ENCODE results near the gene RNF145.
"Not testable (repeated sequence)": the region's sequence is repeated elsewhere in the genome, so short reads cannot be mapped to it uniquely, and the experiment has no call there.

Gene RNF145

DNA sequence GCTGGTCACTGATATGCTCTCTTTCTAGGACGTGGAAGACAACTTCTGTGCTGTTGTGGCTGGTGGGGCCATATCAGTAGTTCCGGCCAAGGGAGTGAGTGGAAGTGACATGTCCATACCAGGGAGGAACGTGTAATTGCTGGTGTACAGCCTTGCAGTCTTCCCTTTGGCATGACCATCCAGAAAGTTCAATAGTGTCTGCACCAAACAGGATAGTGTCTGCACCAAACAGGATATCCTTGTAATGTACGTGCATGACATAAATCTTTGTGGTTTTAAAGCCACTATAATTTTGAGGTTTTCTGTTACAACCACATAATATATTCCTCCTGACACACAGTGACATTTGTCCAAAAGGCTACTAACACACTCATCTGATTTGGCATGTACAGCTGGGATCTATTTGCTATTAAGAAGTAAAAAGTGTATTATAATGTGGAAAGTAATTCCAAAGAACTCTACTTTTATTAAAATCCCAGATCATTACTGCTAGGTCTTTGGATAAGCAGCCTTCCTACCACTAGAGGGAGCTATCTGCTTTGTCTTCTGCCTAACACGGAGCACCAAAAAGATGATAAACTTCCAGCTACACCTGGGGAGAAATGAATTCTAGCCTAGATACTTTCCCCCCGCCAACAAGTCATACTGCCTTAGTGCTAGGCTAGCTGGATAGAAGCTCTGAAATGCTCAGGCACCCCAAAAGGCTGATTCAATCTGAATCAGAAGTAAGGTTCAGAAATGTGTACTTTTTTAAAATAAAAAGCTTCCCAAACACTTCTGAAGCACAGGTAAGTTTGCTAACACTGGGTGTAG is 52.7 kb downstream of the RNF145 start:
- DNase-seq (ENCODE audit: low read depth), result no peak

DNA sequence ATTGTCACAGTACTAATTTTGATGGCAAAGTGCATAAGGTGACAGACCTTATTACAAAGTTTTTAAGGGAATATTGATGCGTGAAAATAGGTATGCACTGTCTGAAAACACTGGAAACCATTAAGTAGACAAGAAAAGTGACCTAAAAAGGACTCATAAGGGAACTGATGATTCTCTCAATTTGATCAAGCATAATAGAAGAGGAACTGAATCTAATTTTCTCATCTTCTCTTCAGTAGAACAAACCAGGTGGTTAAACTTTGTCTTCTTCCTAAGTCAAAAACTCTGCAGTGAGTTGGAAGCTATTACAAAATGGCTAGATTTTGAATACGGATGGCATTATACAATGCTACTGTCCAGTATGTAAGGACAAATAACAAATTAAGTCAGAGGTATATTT is 53.4 kb downstream of the RNF145 start:
- DNase-seq (ENCODE audit: low read depth), result no peak

DNA sequence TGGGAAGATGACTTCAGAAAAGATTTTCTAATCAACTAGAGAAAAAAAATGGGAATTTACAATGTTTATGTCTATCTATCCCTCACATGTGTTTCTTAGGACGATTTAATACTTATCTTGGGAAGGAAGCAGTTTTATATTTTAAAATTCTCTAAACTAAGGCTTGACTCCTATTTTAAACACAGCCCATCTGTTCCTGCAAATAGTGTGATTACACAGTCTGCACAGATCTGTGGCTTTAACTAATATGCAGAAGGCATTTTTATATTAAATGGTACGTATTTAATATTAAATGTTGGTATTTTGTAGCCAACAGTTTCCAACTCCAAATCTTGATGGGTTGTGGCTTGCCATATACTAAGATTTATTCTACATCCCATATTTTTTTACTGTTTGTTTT is 56.5 kb downstream of the RNF145 start:
- no peak for DNase-seq (ENCODE audit: low read depth)

DNA sequence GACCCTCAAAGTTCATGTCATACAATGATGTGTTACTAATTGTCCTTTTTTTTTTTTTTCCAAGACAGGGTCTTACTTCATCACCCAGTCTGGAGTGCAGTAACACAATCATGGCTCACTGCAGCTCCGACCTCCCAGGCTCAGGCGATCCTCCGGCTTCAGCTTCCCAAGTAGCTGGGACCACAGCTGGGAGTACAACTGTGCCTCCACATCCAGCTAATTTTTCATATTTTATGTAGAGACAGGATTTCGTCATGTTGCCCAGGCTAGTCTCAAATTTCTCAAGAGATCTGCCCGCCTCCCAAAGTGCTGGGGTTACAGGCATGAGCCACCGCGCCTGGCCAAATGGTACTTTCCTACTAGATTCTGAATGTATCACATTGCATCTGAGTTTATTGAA is 60.3 kb downstream of the RNF145 start:
- no peak for DNase-seq (ENCODE audit: low read depth)

DNA sequence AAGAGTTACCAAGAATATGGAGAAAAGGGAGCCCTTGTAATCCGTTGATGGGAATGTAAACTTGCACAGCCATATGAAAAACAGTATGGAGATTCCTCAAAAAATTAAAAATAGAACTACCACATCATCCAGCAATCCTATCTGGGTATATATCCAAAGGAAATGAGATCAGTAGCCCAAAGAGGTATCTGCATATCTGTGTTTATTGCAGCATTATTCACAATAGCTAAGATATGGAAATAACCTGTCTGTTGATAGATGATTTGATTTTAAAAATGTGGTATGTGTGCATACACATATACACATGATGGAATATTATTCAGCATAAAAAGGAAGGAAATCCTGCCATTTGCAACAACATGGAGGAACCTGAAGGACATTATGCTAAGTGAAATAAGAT is 61.4 kb downstream of the RNF145 start:
- no peak for DNase-seq (ENCODE audit: low read depth)

DNA sequence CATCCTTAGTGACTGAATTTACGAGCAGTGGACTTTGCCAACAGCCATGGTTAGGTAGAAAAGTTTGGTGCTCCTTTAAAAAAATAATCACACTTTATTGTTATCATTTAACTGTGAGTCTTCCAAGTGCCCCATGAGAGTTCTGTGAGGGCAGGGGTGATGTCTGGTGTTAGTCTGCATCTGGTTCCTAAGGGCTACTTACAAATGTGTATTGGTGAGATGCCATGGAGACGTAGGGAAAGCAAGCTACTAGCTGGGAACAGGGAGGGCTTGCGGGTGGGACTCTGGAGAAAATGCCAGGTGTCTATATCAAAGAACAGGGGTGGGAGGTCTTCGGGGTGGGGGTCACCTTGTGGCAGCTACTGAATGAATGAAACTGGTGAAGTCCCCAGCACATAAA is 62.5 kb downstream of the RNF145 start:
- no peak for DNase-seq (ENCODE audit: low read depth)

DNA sequence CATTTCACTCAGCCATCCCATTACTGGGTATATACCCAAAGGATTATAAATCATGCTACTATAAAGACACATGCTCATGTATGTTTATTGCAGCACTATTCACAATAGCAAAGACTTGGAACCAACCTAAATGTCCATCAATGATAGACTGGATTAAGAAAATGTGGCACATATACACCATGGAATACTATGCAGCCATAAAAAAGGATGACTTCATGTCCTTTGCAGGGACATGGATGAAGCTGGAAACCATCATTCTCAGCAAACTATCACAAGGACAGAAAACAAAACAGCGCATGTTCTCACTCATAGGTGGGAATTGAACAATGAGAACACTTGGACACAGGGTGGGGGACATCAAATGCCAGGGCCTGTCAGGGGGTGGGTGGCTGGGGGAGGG is 64.2 kb downstream of the RNF145 start:
- not testable (repeated sequence) for DNase-seq (ENCODE audit: low read depth)

DNA sequence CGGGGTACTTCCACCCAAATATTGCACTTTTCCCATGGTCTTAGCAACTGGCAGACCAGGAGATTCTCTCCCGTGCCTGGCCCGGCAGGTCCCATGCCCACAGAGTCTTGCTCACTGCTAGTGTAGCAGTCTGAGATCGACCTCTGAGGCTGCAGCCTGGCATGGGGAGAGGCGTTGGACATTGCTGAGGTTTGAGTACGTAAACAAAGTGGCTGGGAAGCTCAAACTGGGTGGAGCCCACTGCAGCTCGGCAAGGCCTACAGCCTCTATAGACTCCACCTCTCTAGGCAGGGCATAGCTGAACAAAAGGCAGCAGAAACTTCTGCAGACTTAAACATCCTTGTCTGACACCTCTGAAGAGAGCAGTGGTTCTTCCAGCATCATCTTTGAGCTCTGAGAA is 69.6 kb downstream of the RNF145 start:
- no peak for DNase-seq (ENCODE audit: low read depth)

DNA sequence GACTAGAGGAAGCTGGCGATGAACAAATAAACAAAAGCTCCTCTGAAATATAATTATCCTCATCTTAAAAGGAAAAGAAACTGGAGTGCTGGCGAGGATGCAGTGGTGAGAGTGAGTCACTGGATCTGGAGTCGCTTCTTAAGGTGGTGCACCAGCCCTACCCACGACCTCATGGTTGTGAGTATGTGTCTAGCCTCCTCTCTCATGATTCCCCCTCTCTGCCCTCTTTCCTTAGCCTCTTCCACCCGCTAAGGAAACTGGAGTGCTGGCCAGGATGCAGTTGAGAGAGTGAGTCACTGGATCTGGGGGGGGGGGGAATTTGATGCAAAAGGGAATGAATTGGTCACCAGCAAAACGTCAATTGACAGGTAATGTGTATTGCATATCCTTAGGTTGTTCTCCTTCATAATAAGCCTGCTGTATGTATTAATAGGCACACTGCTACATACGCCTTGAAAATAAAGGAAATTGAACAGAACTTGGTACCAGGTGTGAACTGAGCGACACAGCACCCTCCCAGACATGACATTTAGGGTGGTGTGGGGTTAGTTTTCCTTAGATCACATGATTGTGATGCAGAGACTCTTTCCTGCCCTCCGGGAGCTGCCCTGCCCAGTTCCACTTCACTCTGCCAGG is 73.3 kb downstream of the RNF145 start:
- peak; percentile 53 for DNase-seq (ENCODE audit: low read depth)

DNA sequence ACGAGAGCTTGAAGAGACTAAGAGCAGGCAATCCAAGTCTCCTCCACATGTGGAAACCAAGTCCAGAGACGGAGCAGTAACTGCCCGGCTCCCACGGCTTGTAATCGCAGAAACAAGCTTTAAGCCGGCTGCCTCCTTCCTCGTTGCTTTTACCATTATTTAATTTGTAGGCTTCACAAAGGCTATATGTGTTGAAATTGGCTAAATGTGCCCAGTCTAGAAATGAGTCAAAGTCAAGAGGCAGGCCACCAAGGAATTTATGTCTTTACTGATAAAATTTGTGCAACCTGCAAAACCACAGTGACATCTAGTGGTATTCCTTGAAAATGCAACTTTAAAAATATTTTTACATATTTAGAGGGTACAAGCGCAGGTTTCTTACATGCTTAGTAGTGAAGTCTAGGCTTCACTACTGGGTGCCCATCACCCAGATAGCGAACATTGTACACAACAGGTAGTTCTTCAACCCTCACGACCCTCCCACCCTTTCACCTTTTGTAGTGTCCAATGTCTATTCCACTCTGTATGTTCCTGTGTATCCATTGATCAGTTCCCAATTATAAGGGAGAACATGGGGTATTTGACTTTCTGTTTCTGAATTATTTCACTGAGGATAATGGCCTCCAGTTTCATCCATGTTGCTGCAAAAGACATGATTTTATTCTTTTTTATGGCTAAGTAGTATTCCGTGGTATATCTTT is 76.2 kb downstream of the RNF145 start:
- peak; percentile 40 for DNase-seq (ENCODE audit: low read depth)

DNA sequence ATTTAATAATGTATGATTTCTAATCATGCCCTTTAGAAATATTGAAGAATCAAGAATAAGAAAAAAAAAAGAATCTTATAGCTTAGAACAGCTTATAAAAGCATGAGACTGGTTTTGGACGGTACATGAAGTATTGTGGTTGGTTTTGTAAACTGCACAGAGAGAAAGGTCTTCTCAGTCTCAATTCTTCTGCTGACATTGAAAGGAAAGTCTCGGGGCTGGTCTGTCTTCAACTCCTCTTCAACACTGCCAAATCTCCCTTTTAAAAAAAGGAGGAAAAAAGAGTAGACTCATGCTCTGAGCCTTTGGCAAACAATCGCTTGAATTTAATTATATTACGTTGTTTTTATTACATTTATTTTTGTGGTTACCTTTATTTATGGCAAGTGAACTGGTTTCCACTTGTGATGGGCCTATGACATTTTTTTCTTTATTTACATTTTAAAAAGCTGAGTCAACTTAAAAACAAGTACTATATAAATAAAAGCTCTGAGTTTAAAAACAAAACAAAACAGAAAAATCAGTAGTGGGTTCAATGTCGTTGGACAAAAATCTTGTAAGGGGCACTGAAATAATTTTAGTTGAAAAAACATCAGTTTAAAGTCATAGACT is 76.8 kb downstream of the RNF145 start:
- DNase-seq (ENCODE audit: low read depth), result no peak

DNA sequence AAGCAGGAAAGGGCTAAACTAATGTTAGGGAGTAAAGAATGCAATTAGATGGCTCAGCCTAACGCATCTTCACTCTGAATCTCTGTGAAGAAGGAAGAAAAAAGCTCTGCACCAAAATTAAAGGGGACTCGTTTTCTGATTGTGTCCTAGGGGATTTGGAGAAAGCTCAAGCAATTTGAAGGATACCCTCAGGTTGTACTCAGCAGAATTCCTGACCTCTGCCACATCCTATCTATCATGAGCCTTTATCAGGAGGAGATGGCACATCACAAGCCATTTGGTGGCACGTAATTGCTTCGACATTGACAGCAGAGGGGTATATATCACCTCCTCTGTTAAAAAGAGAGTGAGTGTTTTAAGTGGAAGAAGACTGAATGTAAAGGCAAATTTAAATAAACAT is 77.4 kb downstream of the RNF145 start:
- no peak for DNase-seq (ENCODE audit: low read depth)

DNA sequence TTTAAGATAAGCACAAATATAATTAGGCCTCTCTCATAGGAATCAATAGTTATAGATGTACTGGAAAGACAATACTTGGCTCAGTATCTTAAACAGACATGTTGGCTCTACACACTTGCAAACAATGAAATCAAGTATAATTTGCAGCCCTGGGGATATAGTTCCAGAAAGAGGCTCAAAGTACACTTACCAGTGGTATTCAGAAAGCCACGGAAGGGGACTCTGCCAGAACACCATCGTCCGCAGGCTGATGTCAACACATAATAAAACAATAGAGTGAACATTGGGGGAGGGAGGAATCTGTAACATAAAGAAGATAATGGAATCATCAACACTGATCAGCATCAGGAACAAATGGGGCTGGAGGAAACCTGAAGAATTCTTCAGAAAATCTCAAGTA is 78.5 kb downstream of the RNF145 start:
- no peak for DNase-seq (ENCODE audit: low read depth)

DNA sequence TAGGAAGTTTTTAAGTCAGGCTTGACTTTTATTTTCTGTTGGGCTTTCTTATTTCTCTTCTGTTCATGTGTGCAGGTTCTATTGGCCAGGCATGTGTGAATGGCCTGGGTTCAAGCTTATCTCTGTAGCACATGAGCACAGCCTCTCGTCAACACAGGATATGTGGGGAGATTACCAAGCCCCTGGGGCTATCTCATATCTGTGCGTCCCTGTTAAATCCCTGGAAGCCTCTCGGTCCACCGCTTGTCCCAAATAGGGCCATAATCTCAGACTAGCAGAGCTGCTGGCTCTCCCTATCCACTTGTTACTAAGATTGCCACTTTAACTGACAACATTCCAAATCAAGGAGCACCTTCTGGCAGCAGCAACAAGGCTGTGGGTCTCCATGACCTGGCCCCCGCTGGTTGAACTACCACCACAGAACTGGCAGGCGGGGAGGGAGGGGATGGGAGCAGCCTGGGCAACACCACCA is 81.2 kb downstream of the RNF145 start:
- DNase-seq (ENCODE audit: low read depth), result no peak

DNA sequence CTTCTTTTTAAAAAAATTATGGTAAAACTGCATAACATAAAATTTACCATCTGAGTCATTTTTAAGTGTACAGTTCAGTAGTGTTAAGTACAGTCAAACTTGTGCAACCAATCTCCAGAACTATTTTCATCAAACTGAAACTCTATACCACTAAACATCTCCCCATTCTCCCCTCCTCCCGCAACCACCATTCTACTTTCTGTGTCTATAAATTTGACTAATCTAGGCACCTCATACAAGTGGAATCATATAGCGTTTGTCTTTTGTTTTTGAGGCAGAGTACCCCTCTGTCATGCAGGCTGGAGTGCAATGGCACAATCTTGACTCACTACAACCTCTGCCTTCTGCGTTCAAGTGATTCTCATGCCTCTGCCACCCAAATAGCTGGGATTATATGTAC is 85.7 kb downstream of the RNF145 start:
- DNase-seq (ENCODE audit: low read depth), result no peak

DNA sequence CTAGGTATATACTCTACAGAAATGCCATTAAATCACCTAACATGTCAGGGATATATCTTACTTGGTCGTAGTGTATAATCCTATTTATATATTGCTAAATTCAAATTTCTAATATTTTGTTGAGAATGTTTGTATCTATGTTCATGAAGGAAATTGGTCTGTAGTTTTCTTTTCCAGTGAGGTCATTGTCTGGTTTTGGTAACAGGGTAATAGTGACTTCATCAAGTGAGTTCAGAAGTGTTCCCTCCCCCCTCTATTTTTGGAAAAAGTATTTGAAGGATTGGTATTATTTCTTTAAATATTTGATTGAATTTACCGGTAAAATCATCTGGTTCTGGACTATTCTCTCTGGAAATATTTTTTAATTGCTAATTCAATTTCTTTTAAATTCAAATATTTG is 86.2 kb downstream of the RNF145 start:
- DNase-seq (ENCODE audit: low read depth), result no peak

DNA sequence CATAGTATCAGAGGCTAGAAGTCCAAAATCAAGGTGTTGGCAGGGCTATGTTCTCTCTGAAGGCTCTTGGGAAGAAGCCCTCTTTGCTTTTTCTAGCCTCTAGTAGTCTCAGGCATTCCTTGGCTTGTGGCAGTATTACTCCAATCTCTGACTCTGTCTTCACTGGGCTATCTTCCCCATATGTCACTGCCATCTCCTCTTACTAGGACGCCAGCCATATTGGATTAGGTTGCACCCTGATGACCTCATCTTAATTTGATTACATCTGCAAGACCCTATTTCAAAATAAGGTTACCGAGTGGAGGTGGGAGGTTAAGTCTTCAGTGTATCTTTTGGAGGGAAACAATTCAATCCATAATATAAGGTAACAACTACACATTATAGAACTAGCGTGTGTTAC is 88.3 kb downstream of the RNF145 start:
- no peak for DNase-seq (ENCODE audit: low read depth)

DNA sequence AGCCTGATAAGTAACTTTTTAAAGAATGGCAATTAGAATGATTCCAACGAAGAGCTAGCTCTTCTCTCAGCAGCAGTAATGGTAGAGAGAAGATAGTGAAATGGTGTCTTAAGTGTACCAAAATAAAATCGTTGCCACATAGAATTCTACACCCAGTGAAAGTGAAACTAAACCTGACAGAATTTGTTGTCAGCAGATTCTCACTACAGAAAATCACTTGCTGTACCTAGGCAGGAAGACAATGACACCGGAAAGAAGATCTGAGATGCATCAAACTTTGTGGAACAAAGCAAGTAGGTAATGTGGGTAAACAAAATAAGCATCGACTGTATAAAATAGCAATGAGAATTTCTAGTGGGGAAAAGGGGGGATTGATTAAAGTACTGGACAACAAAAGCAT is 88.9 kb downstream of the RNF145 start:
- no peak for DNase-seq (ENCODE audit: low read depth)

DNA sequence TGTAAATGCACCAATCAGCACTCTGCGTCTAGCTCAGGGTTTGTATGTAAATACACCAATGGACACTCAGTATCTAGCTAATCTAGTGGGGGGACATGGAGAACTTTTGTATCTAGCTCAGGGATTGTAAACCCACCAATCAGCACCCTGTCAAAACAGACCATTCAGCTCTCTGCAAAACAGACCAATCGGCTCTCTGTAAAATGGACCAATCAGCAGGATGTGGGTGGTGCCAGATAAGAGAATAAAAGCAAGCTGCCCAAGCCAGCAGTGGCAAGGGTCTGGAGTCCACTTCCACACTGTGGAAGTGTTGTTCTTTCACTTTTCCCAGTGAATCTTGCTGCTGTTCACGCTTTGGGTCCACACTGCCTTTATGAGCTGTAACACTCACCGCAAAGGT is 89.5 kb downstream of the RNF145 start:
- not testable (repeated sequence) for DNase-seq (ENCODE audit: low read depth)

DNA sequence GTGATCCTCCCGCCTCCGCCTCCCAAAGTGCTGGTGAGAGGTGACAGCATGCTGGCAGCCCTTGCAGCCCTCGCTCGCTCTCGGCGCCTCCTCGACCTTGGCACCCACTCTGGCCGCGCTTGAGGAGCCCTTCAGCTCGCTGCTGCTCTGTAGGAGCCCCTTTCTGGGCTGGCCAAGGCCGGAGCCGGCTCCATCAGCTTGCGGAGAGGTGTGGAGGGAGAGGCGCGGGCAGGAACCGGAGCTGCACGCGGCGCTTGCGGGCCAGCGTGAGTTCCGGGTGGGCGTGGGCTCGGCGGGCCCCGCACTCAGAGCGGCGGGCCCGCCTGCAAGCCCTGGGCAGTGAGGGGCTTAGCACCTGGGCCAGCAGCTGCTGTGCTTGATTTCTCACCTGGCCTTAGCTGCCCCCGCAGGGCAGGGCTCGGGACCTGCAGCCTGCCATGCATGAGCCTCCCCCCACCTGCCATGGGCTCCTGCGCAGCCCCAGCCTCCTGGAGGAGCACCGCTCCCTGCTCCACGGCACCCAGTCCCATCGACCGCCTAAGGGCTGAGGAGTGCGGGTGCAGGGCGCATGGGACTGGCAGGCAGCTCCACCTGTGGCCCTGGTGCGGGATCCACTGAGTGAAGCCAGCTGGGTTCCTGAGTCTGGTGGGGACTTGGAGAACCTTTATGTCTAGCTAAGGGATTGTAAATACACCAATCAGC is 90.2 kb downstream of the RNF145 start:
- DNase-seq (ENCODE audit: low read depth), result not testable (repeated sequence)

DNA sequence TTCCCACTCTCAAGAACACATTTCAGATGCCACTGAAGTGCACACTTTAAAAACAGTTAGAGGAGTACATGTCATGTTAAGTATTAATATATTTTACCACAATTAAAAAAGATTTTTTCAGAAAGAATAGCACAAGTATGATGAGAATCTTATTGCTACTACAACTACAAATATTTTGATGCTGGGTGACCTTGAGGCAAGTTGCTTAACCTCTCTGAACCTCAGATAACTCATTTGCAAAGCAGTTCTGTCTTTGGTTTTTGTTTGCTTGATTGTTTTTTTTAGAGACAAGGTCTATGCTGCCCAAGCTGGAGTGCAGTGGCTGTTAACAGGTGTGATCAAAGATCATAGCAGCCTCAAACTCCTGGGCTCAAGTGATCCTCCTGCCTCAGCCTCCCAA is 95.9 kb downstream of the RNF145 start:
- DNase-seq (ENCODE audit: low read depth), result no peak

DNA sequence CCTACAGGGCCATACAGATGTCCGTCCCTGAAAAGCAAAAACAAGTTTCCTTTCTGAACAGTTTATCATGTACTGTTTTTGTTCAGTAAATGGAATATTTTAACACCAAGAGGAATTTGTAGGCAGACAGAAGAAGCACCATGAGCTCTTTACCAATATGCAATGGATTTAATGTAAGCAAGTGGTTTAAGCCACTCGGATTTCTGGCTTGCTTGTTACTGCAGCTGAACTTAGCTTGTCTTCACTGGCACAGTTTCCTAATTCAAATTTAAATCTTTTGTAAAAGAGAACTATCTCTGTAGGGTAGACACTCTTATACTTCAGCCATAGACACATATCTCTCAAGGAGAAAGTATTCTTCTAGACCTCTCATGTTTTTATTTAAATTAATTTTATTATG is 96.9 kb downstream of the RNF145 start:
- DNase-seq (ENCODE audit: low read depth), result no peak

All from non-pigmented ciliary epithelial cell (primary cell).